Hematopoietic multipotent progenitor cell treated with erythropoietin and hydrocortisone succinate and interleukin-3 and kit ligand, for 15 days (in vitro differentiated cells): ENCODE measurements around the gene MCC.

Source experiments
- DNase-seq: peaks from one replicate; pipeline ENCODE4 v3.0.0-alpha.2; 2015; ENCODE audit warnings: low spot score

Gene MCC

DNA sequence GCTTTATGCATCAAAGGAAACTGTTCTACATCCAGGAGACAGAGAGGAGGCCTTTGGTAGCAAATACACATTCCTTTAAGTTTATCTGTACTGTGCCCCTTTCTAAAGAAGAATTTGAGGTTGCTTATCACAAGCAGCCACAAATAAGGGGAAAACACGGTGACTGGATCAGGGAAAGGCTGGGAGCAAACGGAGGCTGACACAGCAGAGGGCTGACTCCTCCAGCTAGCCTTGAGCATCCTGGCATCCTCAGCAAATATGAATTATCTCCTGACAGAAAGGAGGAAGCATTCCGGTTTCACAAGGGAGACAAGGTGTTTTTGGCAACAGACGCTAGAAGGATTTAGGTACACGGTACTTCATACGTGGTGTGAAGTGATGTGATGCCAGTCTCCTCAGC is 378.1 kb downstream of the MCC start:
- no peak for DNase-seq

DNA sequence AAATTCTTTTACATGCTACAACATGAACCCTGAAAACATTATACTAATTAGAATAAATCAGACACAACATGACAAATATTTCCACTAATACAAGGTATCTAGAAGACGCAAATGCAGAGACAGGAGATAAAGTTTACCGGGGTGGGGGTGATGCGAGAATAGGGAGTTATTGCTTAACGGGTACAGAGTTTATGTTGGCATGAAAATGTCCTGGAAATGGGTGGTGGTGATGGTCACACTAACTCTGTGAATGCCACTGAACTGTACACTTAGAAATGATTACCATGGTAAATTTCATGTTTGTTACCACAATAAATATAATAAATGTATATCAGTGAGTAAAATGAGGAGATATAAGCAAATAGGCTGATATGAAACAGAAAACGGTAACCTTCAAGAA is 378.9 kb downstream of the MCC start:
- DNase-seq, result no peak

DNA sequence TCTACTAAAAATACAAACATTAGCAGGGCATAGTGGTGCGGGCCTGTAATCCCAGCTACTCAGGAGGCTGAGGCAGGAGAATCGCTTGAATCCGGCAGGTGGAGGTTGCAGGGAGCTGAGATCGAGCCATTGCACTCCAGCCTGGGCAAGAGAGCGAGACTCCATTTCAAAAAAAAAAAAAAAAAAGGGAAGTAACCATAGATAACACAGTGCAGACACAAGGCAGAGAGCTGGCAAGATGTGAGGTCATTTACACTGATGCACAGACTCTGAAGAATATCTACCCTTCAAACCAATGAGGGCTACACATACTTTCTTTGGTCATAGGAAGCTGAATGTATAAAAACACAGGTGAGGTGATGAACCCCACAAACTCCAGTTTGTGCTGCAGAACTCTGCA is 379.8 kb downstream of the MCC start:
- no peak for DNase-seq

DNA sequence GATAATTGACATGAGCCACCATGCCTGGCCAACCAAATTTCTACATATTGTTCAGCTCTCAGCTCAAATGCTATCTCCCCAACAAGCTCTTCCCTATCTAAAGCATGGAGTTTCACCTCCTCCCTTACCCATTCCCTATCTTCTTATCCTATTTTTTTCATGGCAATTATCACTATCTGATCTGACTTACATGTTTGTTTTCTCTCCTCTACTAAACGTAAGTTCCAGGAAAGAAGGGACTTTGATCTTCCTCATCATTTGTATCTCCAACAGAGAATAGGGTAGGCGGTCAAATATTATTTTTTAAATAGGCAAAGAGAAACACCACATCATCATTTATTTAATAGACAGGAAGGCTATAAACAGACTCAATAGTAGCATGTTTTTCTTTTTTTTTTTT is 381.4 kb downstream of the MCC start:
- no peak for DNase-seq

DNA sequence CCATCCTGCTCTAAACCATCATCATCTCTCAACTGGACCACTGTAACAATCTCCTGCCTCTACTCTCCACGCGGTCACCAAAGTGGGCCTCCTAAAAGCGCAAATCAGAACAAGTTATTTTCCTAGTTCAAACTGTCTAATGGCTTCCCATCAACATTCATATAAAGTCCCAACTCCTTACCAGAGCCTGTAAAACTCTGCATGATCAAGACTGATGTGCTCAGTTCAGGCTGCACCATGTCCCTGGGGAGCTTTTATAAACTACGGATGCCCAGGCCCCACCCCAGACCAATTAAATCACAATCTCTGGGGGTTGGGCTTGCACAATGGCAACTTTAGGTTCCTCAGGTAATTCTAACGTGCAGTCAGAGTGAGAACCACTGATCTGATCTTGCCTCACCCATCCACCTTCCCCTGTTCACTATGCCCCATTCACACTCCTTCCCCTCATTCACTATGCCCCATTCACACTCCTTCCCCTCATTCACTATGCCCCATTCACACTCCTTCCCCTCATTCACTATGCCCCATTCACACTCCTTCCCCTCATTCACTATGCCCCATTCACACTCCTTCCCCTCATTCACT is 382.5 kb downstream of the MCC start:
- DNase-seq, result no peak

DNA sequence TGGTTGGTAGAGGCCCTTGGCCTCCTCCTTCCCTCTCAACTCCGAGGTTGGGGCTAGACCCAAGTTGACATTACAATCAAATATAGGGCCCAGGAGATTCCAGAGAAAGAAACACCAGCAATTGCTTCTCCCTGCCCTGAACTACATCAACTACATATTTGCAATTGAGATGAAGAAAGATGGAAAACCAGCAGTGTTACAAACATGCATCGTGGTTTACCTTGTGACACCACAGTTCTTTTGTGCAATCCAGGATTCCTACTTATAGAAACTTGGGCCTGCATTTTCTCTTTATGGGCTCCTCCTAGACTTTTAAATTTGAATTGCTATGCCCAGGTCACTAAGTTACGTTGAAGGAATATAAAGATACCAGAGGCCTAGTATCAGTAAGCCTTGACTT is 384.9 kb downstream of the MCC start:
- no peak for DNase-seq

DNA sequence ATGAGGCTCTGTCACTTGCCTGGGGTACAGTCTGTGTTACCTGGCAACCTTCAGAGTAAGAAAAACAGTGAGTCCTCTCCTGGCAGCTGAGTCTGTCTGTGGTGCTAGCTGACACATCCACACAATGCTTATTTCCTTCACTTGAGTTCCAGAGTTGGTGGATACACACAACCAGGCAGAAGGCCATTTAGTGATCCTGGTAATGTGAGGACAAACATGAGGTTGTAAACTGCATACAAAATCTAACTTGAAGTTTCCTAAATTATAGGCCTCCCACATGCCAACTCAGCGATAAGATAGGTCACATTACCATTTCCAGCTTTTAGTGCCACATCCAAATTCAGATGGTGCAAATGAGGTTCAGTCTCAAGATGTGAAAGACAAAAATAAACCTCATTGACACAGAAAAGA is 386.1 kb downstream of the MCC start:
- no peak for DNase-seq

DNA sequence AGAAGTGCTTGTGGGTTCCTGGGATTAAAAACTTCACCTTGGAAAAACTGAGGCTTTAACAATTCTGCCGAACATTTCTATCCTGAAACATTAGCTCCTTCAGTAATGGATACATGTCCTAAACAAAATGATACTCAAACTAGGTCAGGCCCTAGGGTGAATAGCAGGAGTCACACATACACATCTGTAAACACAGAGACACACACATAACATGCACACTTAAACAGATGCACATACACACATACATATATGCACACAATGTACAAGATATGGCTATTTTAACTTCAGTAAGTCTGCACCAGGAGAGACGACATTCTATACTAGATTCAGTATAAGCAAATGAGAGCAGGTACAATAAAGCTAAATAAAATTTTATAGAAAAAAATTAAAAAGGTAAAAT is 387.3 kb downstream of the MCC start:
- DNase-seq, result no peak

DNA sequence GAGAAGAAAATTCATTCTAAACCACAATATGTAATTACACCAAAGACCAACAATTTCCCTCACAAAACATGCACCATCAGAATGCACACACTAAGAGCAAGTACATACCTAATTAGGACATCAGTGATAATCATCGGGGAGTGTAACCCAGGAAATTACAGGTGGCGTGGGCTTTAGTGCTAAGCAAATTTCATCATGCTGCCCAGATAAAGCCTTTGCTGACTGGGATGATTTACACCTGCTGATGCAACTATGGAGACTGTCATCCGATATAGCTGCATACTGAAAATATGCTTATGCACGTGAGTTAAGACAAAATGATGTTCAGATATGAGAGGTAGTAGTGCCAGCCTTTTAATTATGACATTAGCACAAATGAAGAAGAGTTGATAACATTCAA is 388.4 kb downstream of the MCC start:
- no peak for DNase-seq

DNA sequence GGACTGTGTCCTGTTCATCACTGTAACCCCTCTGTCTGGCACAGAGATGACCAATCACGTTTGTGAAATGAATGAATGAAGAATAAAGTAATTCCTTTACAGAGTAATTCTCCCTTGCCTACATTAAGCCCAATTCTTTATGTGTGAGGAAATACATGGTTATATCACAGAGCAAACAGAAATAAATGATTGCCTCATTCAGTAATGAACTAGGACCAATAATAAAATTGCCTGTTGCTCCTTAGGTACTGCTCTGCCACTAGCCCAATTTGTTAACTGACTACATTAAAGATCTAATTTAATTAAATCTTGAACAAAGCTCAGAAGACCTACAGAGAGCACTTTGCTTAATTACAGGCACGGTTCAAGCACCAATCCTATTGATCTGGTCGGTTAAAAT is 389.9 kb downstream of the MCC start:
- no peak for DNase-seq

DNA sequence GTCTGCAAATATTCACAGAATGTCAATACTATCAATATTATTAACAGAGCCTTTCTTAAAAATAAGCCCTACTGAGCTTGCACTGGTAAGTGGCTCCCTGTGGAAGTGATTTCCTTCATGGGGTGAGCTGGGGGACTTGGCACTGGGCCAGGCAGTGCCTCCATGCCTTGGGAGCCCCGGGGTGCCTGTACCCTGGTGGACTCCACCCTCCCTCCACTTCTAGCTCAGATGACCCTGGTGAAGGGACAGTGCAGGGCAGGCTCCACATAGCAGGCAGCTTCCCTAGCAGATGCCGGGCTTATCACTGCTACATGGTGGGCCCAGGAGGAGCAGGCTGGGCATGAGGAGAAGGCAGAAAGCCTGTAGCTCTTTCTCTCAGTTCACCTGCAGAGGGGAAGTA is 392.4 kb downstream of the MCC start:
- DNase-seq, result no peak

DNA sequence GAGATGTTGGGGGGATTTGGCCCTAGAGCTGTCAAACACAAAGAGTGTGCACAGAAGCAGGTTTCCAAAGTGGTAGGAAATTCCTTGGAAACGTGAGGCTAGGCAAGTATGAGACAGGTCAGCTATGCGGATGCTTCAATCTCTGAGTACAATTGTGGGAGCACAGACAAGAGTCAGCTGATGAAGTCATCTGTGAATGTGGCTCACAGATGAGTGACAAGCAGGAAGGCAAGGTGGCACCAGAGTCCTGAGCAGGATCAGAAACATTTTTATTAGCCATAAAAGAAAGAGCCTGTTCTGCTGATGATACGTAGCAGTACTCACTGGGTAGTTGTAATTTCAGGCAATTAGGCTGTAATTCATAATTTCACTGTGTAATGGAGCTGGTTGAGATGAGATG is 394.7 kb downstream of the MCC start:
- DNase-seq, result no peak

DNA sequence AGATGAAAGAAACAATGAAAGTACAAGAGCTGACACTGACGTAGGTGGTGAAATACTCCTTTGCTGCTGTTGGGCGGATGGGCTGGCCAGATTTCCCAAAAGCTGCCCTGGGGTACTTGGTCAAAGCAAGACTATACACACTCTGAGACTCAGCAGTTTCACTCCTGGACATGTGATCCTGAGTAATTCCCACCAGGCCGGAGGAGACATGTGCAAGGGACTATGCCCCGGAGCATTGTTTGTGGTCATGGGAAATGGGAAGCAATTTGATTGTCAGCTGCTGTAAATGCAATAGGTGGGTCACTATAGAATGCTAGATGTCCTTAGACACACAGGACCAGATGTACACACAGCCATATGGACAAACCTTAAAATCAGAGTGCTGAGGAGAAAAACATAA is 395.6 kb downstream of the MCC start:
- DNase-seq, result no peak

DNA sequence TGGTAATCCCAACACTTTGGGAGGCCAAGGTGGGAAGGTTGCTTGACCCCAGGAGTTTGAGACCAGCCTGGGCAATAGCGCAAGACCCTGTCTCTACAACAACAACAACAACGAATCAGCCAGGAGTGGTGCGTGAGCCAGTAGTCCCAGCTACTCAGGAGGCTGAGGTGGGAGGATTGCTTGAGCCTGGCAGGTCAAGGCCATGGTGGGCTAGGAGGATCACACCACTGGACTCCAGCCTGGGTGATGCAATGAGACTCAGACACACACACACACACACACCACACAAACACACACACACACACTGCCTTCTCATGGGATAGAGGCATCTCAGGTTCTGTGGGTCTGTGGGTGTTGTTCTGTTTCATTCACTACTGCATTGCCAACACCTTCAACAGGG is 396.6 kb downstream of the MCC start:
- no peak for DNase-seq

DNA sequence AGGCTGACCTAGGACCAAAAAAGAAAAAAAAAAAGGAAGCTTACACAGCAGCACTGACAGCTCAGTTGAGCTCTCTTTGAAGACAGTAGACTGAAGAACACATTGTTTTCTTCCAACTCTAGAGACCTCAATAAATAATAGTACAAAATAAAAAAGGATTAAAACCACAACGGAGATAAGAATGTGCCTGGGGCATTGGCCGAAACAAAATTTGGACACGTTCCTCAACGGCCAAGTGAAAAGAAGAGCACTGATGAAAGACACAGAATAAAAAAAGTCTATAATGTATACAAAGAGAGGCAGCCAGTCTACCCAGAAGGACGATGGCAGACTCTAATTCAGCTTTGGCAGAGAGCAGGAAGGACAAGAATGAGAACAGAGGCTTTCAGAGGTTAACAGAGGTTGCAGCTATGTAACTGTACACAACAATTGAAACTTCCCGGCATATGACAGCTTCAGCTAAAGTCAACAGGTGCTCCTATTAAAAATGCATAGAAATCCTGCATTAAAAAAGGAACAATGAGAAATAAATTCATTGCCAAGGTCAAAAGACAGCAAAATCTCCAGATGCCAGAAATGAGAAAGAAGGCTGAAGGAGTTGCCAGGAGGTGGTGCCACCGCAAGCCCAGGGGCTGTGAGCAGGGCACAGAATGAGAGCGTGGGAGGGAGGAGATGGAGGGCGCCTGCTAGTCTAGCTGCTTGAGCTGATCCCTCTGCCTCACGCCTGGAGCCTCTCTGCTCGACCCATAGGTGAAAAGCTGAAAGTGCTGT is 397.7 kb downstream of the MCC start:
- DNase-seq, result no peak

DNA sequence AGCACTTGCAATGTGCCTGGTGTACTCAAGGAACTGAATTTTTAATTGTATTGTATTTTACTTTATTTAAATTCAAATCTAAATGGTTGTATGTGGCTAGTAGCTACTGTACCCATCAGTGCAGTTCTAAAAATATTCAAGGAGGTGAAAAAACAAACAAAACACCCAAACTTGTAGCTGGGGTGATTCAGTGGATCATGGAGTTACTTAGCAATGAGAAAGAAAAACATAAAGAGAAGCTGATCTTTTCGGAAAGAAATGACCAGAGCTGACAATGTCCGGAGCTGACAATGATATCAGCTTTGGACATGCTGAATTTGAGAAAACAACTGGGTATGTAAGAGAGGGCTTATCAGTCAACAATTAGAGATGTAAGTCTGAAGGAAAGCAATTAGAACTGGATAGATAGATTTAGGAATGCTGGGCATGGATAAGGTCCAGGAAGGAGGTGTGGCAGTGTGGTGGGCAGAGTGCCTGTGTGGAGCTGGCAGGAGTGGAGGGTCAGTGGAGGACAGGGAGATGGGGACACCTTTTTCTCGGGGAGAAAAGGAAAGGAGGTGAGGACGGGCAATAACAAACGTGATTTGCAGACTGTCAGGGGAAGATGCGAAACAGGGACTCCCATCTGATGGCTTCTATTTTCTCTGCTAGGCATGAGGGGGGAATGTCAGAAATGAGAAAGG is 398.5 kb downstream of the MCC start:
- DNase-seq, result no peak

DNA sequence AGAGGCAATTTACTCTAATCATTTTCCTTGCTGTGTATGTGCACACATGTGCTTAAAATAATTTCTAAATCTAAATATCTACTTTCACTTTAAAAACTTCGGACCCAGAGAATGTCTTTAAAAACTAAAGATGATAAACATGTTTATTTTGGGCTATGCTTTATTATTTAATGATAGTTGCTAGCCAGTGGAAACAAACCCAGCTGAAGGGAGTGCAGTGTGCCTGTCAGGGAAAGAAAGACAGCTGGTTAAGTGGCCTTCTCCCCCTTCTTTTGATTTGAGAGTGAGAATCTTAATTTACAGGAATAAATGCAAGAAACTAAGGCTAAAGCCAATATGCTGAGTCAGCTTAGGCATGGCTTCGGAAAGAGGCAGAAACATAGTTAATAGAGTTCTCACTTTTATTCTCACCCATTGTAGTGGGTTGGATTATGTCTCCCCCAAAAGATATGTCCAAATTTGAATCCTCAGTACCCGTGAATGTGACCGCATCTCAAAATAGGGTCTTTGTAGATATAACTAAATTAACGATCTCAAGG is 400.2 kb downstream of the MCC start:
- DNase-seq, result no peak

DNA sequence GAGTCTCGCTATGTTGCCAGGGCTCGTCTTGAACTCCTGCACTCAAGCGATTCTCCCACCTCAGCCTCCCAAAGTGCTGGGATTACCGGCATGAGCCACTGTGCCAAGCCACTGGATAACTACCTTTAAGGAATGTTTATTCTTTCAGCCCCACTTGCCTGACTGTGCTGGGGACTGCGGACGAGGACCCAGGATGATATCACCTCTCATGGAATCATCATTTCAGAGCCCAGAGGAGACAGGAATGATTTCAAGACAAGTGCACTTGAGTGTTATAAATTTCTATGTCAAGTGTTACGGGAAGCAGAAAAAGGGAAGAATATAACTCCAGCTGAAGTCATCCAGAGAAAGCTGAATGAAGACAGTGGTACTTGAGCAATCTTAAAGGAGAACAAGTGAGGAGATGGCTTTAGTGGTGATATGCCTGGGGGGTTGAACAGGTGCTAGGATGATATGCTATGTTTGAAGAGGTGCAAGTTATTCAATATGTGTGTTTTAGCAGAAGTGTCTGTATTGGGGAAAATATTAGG is 402.3 kb downstream of the MCC start:
- DNase-seq, result no peak

DNA sequence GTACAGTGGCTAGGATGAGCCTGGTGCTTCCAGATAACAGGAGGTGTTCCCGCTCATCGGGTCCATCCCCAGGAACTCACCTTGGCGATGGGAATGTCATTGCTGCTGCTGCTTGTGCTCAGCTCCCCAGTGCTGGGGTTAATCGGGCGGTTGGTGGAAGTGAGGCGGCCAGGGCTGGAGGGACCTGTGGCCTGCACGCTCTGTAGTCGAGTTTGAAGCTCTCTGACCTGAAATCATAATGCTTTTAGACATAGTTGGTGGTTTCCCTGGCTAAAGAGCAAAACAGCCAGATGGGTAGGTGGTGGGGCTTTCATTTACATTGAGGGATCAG is 403.2 kb downstream of the MCC start:
- DNase-seq, result no peak

DNA sequence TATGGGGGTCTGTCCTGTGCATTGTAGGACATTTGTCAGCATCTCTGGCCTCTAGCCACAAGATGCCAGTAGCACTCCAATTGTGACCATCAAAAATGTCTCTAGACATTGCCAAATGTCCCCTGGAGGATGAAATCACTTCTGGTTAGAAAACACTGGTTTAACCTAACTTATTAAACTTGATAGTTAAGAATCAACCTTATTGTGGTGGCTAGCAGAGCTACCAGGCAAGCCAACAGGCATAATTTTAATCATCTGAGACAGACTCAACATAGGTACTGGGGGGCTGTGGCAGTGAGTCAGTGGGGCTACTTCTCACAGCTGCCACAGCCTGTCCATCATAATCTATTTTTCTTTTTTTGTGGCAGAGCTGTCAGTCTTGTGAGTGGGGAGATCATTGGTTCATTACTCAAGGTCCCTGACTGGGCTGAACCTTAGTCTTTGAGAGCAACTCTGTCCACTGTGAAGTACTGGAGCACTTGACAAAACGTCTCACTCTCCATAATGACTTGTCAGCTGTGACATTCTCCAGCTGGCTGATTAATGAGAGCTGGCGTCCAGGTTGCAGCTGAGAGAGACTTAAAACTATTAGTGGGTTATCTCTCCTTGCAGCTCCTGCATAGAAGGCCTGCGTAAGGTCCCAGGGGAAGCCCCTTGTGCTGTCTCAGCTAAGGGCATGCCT is 403.7 kb downstream of the MCC start:
- DNase-seq, result no peak

DNA sequence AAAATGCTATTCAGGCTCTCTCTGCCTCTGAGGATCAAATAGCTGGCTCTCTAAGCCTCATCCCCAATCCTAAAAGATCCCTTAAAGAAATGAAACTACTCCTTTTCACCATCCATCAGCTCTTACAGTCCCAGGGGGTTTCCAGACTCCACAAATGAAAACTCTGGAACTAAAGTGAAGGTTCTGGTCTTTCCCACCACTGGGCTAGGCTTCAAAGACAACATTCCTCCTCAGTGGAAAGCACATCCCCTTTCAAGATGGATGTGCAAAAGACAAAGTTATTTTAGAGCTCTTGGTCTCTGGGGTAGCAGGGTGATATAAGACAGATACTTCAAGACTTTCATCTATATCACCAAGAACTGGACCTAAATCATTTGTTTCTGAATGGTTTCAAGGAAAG is 404.8 kb downstream of the MCC start:
- DNase-seq, result no peak

DNA sequence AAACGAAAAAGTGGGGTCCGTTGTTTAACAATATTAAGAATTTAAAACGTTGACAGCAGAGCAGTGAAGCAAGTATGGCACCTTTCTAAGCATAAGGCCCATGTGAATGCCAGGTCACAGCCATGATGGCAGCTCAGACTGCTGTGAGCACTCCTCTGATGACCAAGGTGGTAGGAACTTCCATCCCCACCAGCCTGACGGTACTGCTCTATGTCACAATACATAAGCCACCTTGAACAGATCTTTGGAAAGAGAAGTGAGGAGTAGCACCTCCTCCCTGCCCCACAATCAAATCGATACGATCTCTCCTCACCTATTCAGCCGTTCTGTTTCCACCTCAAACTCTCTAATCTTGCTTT is 405.7 kb downstream of the MCC start:
- DNase-seq, result no peak
